Activated CD4-positive, alpha-beta T cell treated with anti-CD3 and anti-CD28 coated beads, Interleukin-2, amount 10 ng/mL, durations not matched to agents 24 days and 14 days (primary cell): ENCODE data around the gene ACVR1C. TPM values are rescaled to one million over a fixed set of nuclear protein-coding genes. Genes with fewer than 3 reads are reported as not detected.
"Not testable (repeated sequence)": the region's sequence is repeated elsewhere in the genome, so short reads cannot be mapped to it uniquely, and the experiment has no call there.

Source experiments
- DNase-seq: peaks from one replicate; pipeline ENCODE4 v3.0.0; 2022
- H3K27ac Mint-ChIP-seq: one replicate; pipeline ENCODE4 v1.8.0; 2022; ENCODE audit warnings: mild to moderate bottlenecking, mixed read lengths
- H3K27me3 Mint-ChIP-seq: one replicate; pipeline ENCODE4 v1.8.0; 2022; ENCODE audit warnings: mixed read lengths
- H3K36me3 Mint-ChIP-seq: one replicate; pipeline ENCODE4 v1.8.0; 2022; ENCODE audit warnings: low read depth, mild to moderate bottlenecking, mixed read lengths
- H3K4me1 Mint-ChIP-seq: one replicate; pipeline ENCODE4 v1.8.0; 2021; ENCODE audit warnings: mixed read lengths
- H3K4me3 Mint-ChIP-seq: one replicate; pipeline ENCODE4 v1.8.0; 2022; ENCODE audit warnings: mild to moderate bottlenecking, moderate library complexity, mixed read lengths
- H3K9me3 Mint-ChIP-seq: one replicate; pipeline ENCODE4 v1.8.0; 2021; ENCODE audit warnings: mixed read lengths
- intact Hi-C: fragments of 100-400 bp; cut with micrococcal nuclease; formaldehyde crosslinking; loops from one replicate; pipeline ENCODE4 v1.15.1; 2023
- total RNA-seq: library from RNA; stranded (reverse); gene quantifications from 2 replicates; pipeline ENCODE4 v1.2.3, GENCODE V29; 2022

The ACVR1C gene
- total RNA-seq, 1 donor from 2014 or later: 0.98 TPM

DNA sequence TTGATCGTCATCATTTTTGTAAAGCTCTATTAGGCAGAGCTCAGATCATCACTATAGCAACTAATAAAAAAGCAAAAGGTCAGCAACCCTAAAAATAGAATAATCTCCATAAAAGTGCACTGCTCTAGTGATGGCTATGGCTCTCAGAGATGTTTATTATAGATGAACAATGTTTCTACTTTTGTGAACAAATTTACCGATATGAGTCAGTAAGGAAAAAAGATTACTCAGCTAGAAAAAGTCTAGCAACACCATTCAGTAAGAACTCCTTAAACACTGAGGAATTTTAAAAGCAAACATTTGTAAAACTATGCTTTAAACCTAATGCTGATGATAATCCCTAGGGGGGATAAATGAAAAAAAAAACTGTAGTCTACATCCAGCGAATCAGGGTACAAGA, 69.6 kb downstream of the ACVR1C start:
- no peak for DNase-seq
- intact Hi-C loops: no loop called here
- H3K36me3 Mint-ChIP-seq: no peaks in the 10 kb centered on the region
- peaks cover 13% of the 10 kb centered on the region for H3K4me1 Mint-ChIP-seq
- no peak overlapping the region for H3K27ac Mint-ChIP-seq
- peaks cover 20% of the 10 kb centered on the region for H3K9me3 Mint-ChIP-seq
- H3K4me3 Mint-ChIP-seq: no peak overlapping the region
- no peaks in the 10 kb centered on the region for H3K27me3 Mint-ChIP-seq

DNA sequence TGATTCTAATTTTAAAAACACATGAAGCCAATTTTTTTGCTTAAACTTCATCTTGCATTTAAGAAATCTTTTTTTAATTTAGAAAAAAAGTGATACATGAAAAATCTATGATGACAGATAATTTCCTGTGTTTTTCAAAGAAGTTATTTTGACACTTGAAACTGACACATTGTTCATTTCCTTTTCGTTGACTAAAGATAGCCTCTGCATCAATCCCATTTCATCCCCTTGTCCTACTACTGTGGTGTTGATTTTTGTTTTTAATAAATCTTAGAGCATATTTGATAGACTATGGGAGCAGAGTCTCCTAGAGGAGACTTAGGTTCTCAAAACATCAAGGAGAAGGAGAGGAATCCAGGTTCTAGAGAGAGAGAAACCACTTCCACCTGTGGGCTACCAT, 70.9 kb downstream of the ACVR1C start:
- Mint-ChIP-seq H3K36me3 (no peaks in the 10 kb centered on the region), H3K27ac (no peak overlapping the region), H3K4me3 (no peak overlapping the region), H3K9me3 (peaks cover 12% of the 10 kb centered on the region), H3K27me3 (no peaks in the 10 kb centered on the region), H3K4me1 (peaks cover 13% of the 10 kb centered on the region)
- intact Hi-C loops: no loop called here
- no peak for DNase-seq

GRCh38 chr2:157540102-157540501, 88.6 kb downstream of the ACVR1C start:
- DNase-seq: no peak
- H3K27me3 Mint-ChIP-seq: no peaks in the 10 kb centered on the region
- intact Hi-C loops: no loop called here
- H3K9me3 Mint-ChIP-seq: no peaks in the 10 kb centered on the region
- no peaks in the 10 kb centered on the region for H3K36me3 Mint-ChIP-seq
- no peak overlapping the region for H3K4me3 Mint-ChIP-seq
- no peaks in the 10 kb centered on the region for H3K4me1 Mint-ChIP-seq
- no peak overlapping the region for H3K27ac Mint-ChIP-seq

- Mint-ChIP-seq H3K4me1 (no peaks in the 10 kb centered on the region), H3K36me3 (no peaks in the 10 kb centered on the region), H3K27me3 (no peaks in the 10 kb centered on the region), H3K4me3 (no peak overlapping the region), H3K9me3 (no peaks in the 10 kb centered on the region), H3K27ac (no peak overlapping the region)
- intact Hi-C loops: no loop called here
- DNase-seq: no peak
These were observed 90.6 kb downstream of the ACVR1C start for GRCh38 chr2:157538064-157538463.

- intact Hi-C loops: no loop called here
- no peaks in the 10 kb centered on the region for H3K9me3 Mint-ChIP-seq
- H3K27me3 Mint-ChIP-seq: peaks cover under 1% of the 10 kb centered on the region
These were observed 91.8 kb downstream of the ACVR1C start for GRCh38 chr2:157536815-157537214.

DNA sequence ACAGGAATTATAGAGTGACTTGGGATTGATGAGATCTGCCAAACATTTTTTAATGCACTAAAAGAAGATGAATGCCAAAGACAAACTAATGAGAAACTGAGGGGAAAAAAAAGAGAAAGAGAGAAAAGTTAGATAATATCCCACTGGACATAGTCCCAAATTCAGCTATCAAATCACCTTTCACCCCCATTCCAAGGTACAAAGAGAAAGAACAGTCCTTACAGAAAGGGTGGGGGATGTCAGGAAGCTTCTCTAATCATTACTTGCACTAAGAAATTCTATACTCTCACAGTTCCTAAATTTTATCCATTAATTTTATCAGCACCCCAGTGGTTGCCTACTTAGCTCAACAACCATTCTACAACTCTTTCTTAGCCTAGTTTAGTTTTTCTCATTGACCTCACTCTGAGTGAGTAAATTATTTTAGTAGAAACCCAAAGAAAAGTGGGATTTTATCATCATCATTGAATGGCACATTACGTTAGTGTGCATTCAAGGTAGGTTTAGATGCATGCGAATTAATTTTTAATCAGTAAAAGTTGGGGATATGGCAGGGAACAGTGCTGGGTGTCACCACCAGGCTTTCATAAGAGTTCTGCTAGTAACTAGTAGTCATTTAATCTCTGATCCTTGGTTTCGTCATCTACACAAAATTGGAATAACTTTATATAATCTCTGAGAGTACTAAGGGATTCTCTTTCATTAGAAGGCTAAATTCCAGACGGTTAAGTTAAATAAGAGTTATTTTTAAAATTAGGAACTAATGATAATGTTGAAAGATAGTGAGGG, 99.5 kb downstream of the ACVR1C start:
- H3K4me1 Mint-ChIP-seq: no peaks in the 10 kb centered on the region
- no peaks in the 10 kb centered on the region for H3K36me3 Mint-ChIP-seq
- H3K27me3 Mint-ChIP-seq: peaks cover 19% of the 10 kb centered on the region
- no peak overlapping the region for H3K4me3 Mint-ChIP-seq
- H3K9me3 Mint-ChIP-seq: no peaks in the 10 kb centered on the region
- no peak for DNase-seq
- H3K27ac Mint-ChIP-seq: no peak overlapping the region
- intact Hi-C loops: no loop called here

More at GRCh38 chr2:157536815-157537214, 91.8 kb downstream of the ACVR1C start:
- Mint-ChIP-seq H3K4me3 (no peak overlapping the region), H3K4me1 (no peaks in the 10 kb centered on the region), H3K36me3 (no peaks in the 10 kb centered on the region), H3K27ac (no peak overlapping the region)
- DNase-seq: no peak

DNA sequence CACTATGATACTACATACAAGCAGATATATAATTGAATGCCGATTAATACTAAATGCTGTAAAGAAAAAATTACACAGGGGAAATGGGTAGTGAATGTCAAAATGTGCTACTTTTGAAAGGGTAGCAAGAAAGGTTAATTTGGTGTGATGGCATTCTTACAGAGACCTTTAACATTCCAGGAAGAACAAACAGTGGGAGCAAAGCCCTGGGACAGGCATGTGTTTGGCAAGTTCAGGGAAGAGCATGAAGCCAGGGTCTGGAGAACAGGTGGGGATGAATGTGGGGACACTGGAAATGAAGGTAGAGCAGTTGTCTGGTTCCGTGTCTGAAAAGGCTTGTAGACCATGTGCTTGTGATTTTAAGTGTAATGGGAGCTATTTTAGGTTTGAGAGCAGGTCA, 102.6 kb downstream of the ACVR1C start:
- no peak overlapping the region for H3K27ac Mint-ChIP-seq
- intact Hi-C loops: no loop called here
- DNase-seq: no peak
- no peaks in the 10 kb centered on the region for H3K4me1 Mint-ChIP-seq
- H3K4me3 Mint-ChIP-seq: no peak overlapping the region
- H3K36me3 Mint-ChIP-seq: no peaks in the 10 kb centered on the region
- H3K27me3 Mint-ChIP-seq: peaks cover 28% of the 10 kb centered on the region
- H3K9me3 Mint-ChIP-seq: no peaks in the 10 kb centered on the region

DNA sequence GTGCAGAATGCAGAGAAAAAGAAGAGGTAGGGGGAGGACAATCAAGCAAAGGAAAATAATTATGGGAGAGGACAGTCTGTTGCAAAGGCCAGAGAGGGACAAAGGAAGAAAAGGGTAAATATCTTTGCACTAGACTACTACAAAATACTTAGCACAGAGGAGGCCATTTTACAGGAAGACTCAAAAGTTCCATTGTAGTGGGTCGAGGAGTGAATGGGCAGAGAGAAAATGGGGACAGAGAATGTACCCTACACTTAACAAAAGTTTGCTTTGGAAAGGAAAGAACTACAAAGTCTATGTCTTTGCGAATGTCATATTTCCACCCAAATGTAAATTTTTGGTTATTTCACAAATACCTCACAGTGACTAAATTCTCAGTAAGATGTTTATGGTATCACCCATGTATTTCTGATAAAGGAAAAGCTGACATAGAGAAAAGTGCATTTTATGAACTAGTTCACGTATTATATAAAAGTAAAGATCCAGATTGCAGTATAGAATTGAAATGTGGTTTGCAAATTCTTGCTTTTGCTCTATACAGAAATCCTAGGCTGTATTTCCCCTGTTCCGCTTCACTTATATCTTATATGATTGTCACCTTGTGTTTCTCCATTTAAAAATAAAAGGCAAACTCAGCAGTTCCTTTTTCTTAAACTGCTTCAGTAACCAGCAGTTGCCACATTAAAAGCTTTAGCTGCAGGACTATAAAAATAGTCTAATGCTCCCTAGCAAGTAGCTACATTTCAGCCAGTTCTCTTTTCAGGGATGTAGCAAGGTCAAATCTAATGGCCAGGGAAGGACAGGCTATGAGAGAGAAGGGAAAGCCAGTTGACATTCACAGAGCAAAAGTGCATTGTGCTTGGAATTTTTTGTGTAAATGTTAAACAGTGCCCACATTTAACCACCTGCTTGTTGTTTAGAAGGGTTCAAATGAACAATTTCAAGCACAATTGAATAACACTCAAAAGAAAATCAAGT, 105.1 kb downstream of the ACVR1C start:
- DNase-seq: no peak
- Mint-ChIP-seq H3K9me3 (no peaks in the 10 kb centered on the region), H3K36me3 (no peaks in the 10 kb centered on the region), H3K4me1 (no peaks in the 10 kb centered on the region), H3K4me3 (no peak overlapping the region), H3K27ac (no peak overlapping the region), H3K27me3 (peaks cover 25% of the 10 kb centered on the region)
- intact Hi-C loops: no loop called here

- intact Hi-C loops, H3K4me3 Mint-ChIP-seq, H3K4me1 Mint-ChIP-seq, H3K36me3 Mint-ChIP-seq, DNase-seq, H3K9me3 Mint-ChIP-seq, H3K27ac Mint-ChIP-seq: not testable (repeated sequence)
- H3K27me3 Mint-ChIP-seq: peaks cover 23% of the 10 kb centered on the region
These were observed 113.7 kb downstream of the ACVR1C start for GRCh38 chr2:157514966-157515365.

DNA sequence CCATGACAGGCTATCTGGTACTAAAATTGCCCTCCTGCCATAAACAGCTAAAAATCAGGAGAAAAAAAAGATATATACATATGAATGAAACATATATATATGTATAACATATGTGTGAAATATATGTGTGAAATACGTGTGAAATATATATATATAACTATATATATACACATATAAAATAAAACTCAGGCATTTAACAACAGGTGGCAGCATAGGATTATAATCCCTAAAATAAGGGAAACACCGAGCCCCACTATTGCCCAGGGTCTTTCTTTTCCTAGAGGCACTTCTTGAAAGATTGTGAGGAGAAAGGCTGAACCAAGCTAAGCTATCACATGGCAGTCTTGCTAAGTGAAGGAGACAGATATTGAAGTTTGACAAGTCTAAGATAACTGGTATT, 118.9 kb downstream of the ACVR1C start:
- DNase-seq: peak; percentile 48
- intact Hi-C loops: no loop called here
- Mint-ChIP-seq H3K4me3 (no peak overlapping the region), H3K27me3 (peaks cover 35% of the 10 kb centered on the region), H3K36me3 (peaks cover 2% of the 10 kb centered on the region), H3K27ac (no peak overlapping the region), H3K9me3 (peaks cover 3% of the 10 kb centered on the region), H3K4me1 (peaks cover 3% of the 10 kb centered on the region)

DNA sequence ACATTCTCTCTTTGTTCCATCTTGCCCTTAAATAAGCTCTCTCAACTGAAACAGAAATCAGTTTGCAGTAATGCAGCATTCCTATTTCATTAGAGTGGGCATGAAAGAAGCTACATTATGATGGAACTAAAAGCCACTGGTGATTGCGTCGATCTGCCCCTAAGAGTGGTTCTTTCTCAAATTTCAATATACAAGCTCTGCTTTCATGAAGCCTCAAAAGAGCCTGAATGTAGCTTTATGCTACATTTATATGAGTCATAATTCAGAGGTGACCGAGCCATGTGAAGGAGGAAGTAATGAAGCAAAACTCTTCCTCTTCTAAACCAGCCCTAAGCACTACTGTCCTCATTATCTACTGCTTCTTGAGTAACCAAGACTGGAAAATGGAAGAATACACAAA, 120.0 kb downstream of the ACVR1C start:
- intact Hi-C loops: no loop called here
- no peak overlapping the region for H3K27ac Mint-ChIP-seq

GRCh38 chr2:157506586-157506985, 122.1 kb downstream of the ACVR1C start:
- no peak for DNase-seq
- H3K27me3 Mint-ChIP-seq: peaks cover 23% of the 10 kb centered on the region
- intact Hi-C loops: no loop called here
- no peak overlapping the region for H3K27ac Mint-ChIP-seq
- H3K36me3 Mint-ChIP-seq: peaks cover 2% of the 10 kb centered on the region
- no peak overlapping the region for H3K4me3 Mint-ChIP-seq
- peaks cover 8% of the 10 kb centered on the region for H3K4me1 Mint-ChIP-seq
- peaks cover 11% of the 10 kb centered on the region for H3K9me3 Mint-ChIP-seq

More for the DNA sequence above, 120.0 kb downstream of the ACVR1C start:
- no peak for DNase-seq
- H3K27me3 Mint-ChIP-seq: peaks cover 32% of the 10 kb centered on the region
- peaks cover 7% of the 10 kb centered on the region for H3K9me3 Mint-ChIP-seq
- H3K36me3 Mint-ChIP-seq: peaks cover 2% of the 10 kb centered on the region
- no peak overlapping the region for H3K4me3 Mint-ChIP-seq
- H3K4me1 Mint-ChIP-seq: peaks cover 3% of the 10 kb centered on the region

DNA sequence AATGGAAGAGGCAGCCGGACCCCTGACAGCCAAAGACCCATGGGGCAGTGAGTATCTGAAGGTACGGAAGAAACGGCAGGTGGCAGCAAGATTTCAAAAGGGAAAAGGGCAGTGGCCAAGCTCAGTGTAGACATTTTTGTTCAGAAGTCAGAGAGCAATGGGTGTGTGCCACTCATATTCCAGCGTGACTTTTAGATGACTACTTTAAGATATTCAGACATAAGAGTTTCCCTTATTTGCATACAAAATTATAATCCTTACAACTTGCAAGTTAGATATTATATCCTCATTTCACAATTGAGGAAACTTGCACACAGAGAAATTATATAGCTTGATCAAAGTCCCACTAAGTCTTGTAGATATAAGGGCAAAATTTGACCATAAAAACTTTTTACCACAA, 124.0 kb downstream of the ACVR1C start:
- Mint-ChIP-seq H3K27me3 (peaks cover 12% of the 10 kb centered on the region), H3K4me3 (no peak overlapping the region), H3K9me3 (peaks cover 11% of the 10 kb centered on the region), H3K27ac (no peak overlapping the region), H3K36me3 (peaks cover 2% of the 10 kb centered on the region), H3K4me1 (peaks cover 18% of the 10 kb centered on the region)
- intact Hi-C loops: no loop called here
- peak; percentile 25 for DNase-seq

- peak; percentile 50 for DNase-seq
- no peaks in the 10 kb centered on the region for H3K36me3 Mint-ChIP-seq
- intact Hi-C loops: no loop called here
- H3K9me3 Mint-ChIP-seq: peaks cover 7% of the 10 kb centered on the region
- peaks cover 5% of the 10 kb centered on the region for H3K27me3 Mint-ChIP-seq
- H3K4me3 Mint-ChIP-seq: no peak overlapping the region
- peaks cover 20% of the 10 kb centered on the region for H3K4me1 Mint-ChIP-seq
- peak overlapping the region; percentile 26 for H3K27ac Mint-ChIP-seq
These were observed 127.6 kb downstream of the ACVR1C start for GRCh38 chr2:157501026-157501425.
